KMS-11 (cell line): Measurements from ENCODE around the gene HMG20A.

Experiments used
- H2AFZ ChIP-seq: fragments of 200-600 bp; sonication (generic); 2 replicates; pipeline ENCODE4 v1.6.1; 2016; ENCODE audit warnings: antibody characterized with exemption, mixed run types, low read depth
- H3K27ac ChIP-seq: fragments of 200-600 bp; sonication (generic); 2 replicates; pipeline ENCODE4 v1.6.1; 2016; ENCODE audit warnings: mild to moderate bottlenecking, mixed run types
- H3K27me3 ChIP-seq: fragments of 200-600 bp; sonication (generic); 2 replicates; pipeline ENCODE4 v1.6.1; 2017; ENCODE audit warnings: mild to moderate bottlenecking, low read depth, mixed run types, moderate library complexity; ENCODE audit not compliant: insufficient read depth
- H3K36me3 ChIP-seq: fragments of 200-600 bp; sonication (generic); 2 replicates; pipeline ENCODE4 v1.6.1; 2017; ENCODE audit warnings: mild to moderate bottlenecking, mixed run types; ENCODE audit not compliant: insufficient read depth
- H3K4me1 ChIP-seq: fragments of 200-600 bp; sonication (generic); 2 replicates; pipeline ENCODE4 v1.6.1; 2016; ENCODE audit warnings: mild to moderate bottlenecking, low read depth, mixed run types; ENCODE audit not compliant: poor library complexity, severe bottlenecking
- H3K4me2 ChIP-seq: fragments of 200-600 bp; sonication (generic); 2 replicates; pipeline ENCODE4 v1.7.0; 2016; ENCODE audit warnings: mild to moderate bottlenecking, mixed run types
- H3K4me3 ChIP-seq: fragments of 200-600 bp; sonication (generic); IDR thresholded peaks from 2 replicates; pipeline ENCODE4 v1.6.1; 2017; ENCODE audit warnings: low read depth, low read length, mixed read lengths; ENCODE audit not compliant: insufficient read depth
- H3K79me2 ChIP-seq: fragments of 200-600 bp; sonication (generic); 2 replicates; pipeline ENCODE4 v1.6.1; 2016; ENCODE audit warnings: low read depth, mixed run types; ENCODE audit not compliant: insufficient read depth
- H3K9ac ChIP-seq: fragments of 200-600 bp; sonication (generic); 2 replicates; pipeline ENCODE4 v1.6.1; 2016; ENCODE audit warnings: mild to moderate bottlenecking, mixed run types
- H4K20me1 ChIP-seq: fragments of 200-600 bp; sonication (generic); 2 replicates; pipeline ENCODE4 v1.6.1; 2016; ENCODE audit warnings: mild to moderate bottlenecking, mixed run types; ENCODE audit not compliant: insufficient read depth
- CTCF ChIP-seq: fragments of 200-600 bp; sonication (generic); conservative IDR thresholded peaks from 2 replicates; pipeline ENCODE4 v1.6.1; 2017; ENCODE audit warnings: low read depth, mild to moderate bottlenecking, antibody characterized with exemption, low read length, moderate library complexity, mixed read lengths

Gene HMG20A

GRCh38 chr15:77486542-77487468 lies 66.1 kb downstream of the HMG20A start:
- Histone ChIP-seq H2AFZ (no peak overlapping the region), H3K4me1 (no peaks in the 10 kb centered on the region), H3K4me2 (no peak overlapping the region), H3K4me3 (no peak overlapping the region), H3K27ac (no peak overlapping the region), H3K79me2 (no peaks in the 10 kb centered on the region), H3K36me3 (no peaks in the 10 kb centered on the region), H3K9ac (no peak overlapping the region), H4K20me1 (no peaks in the 10 kb centered on the region), H3K27me3 (no peaks in the 10 kb centered on the region)
- TF ChIP-seq CTCF = no peak

DNA sequence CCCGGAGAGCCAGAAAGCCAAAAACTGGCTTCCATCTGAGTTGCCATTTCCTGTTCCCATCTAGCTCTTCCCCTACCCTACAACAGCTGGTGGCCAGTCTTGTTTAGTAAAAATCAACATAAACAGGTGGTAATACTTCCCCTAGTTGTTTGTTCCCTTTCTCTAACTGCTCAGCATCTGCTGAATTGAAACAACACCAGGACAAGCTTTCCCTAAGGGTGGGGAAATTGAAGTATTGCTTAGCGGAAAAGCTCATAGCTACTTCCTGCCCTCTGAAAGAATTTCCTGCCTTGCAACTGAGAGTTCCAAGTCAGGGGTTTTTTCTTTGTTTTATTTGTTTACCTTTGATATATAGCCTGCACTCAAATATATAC lies 66.8 kb downstream of the HMG20A start:
- Histone ChIP-seq H3K27ac (no peak overlapping the region), H3K79me2 (no peaks in the 10 kb centered on the region), H3K9ac (no peak overlapping the region), H3K27me3 (no peaks in the 10 kb centered on the region), H3K4me1 (no peaks in the 10 kb centered on the region), H4K20me1 (no peaks in the 10 kb centered on the region), H3K4me2 (no peak overlapping the region), H3K4me3 (no peak overlapping the region), H2AFZ (no peak overlapping the region), H3K36me3 (no peaks in the 10 kb centered on the region)
- TF ChIP-seq CTCF = no peak

DNA sequence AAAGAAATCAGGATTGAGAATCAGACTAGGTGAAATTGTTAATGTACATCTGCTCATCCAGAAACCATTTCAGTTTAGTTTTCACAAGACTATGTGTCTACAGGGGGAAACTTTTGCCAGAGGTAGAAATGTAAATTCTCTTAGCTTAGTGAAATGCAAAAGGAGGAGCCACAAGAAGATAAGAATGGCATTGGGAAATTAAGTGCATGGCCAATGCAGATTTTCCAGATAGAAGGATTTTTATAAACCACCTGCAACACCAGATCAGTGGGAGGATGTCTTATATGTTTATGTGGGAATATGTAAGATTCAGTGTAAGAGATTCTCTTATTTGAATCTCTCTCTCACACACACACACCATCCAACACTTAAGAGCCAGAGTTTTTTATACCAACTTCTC lies 67.2 kb downstream of the HMG20A start:
- no peak overlapping the region for H3K4me2 ChIP-seq
- no peaks in the 10 kb centered on the region for H3K36me3 ChIP-seq
- no peak for TF ChIP-seq CTCF
- H3K27me3 ChIP-seq = no peaks in the 10 kb centered on the region
- no peak overlapping the region for H3K4me3 ChIP-seq
- no peaks in the 10 kb centered on the region for H3K79me2 ChIP-seq
- no peak overlapping the region for H2AFZ ChIP-seq
- no peak overlapping the region for H3K9ac ChIP-seq
- no peaks in the 10 kb centered on the region for H4K20me1 ChIP-seq
- no peak overlapping the region for H3K27ac ChIP-seq
- H3K4me1 ChIP-seq = no peaks in the 10 kb centered on the region

- Histone ChIP-seq H4K20me1 (no peaks in the 10 kb centered on the region), H3K27me3 (no peaks in the 10 kb centered on the region), H2AFZ (no peak overlapping the region), H3K79me2 (no peaks in the 10 kb centered on the region), H3K4me1 (no peaks in the 10 kb centered on the region), H3K9ac (no peak overlapping the region), H3K36me3 (no peaks in the 10 kb centered on the region), H3K4me3 (no peak overlapping the region), H3K27ac (no peak overlapping the region), H3K4me2 (no peak overlapping the region)
- TF ChIP-seq CTCF = no peak
These were observed 69.0 kb downstream of the HMG20A start for GRCh38 chr15:77489647-77490046.
